Neural cell (in vitro differentiated cells): ENCODE data around the gene SIDT1. TPM values are rescaled to one million over a fixed set of nuclear protein-coding genes. Genes with fewer than 3 reads are reported as not detected.

Source experiments
- H2AFZ ChIP-seq: fragments of 200-600, 300-800 bp; sonication (generic), shearing (Covaris generic); 2 replicates; pipeline ENCODE4 v1.6.0; 2014; ENCODE audit warnings: low read depth, mild to moderate bottlenecking, antibody characterized with exemption, low read length, moderate library complexity
- H3F3A ChIP-seq: fragments of 200-600 bp; shearing (Covaris generic); 2 replicates; pipeline ENCODE4 v1.6.1; 2016; ENCODE audit warnings: mild to moderate bottlenecking, moderate library complexity, mixed read lengths, antibody characterized with exemption, low read length; ENCODE audit not compliant: insufficient read depth, poor library complexity, severe bottlenecking
- H3K27ac ChIP-seq: fragments of 200-600, 300-800 bp; sonication (generic), shearing (Covaris generic); 2 replicates; pipeline ENCODE4 v1.5.1; 2014; ENCODE audit warnings: mild to moderate bottlenecking, low read length, moderate library complexity
- H3K27me3 ChIP-seq: fragments of 300-800, 200-600 bp; sonication (generic), shearing (Covaris generic); 2 replicates; pipeline ENCODE4 v1.6.0; 2014; ENCODE audit warnings: mild to moderate bottlenecking, low read depth, low read length, moderate library complexity; ENCODE audit not compliant: insufficient read depth
- H3K36me3 ChIP-seq: fragments of 300-800, 200-600 bp; sonication (generic), shearing (Covaris generic); 2 replicates; pipeline ENCODE4 v1.5.1; 2014; ENCODE audit warnings: mild to moderate bottlenecking, antibody characterized with exemption, low read length, moderate library complexity; ENCODE audit not compliant: insufficient read depth
- H3K4me2 ChIP-seq: fragments of 300-800, 200-600 bp; sonication (generic), shearing (Covaris generic); 2 replicates; pipeline ENCODE4 v1.6.0; 2014; ENCODE audit warnings: mild to moderate bottlenecking, low read length
- H3K4me3 ChIP-seq: fragments of 300-800, 200-600 bp; sonication (generic), shearing (Covaris generic); 2 replicates; pipeline ENCODE4 v1.5.1; 2014; ENCODE audit warnings: mild to moderate bottlenecking, low read length, moderate library complexity
- H3K79me2 ChIP-seq: fragments of 200-600 bp; shearing (Covaris generic); replicated peaks from 2 replicates; pipeline ENCODE4 v1.6.0; 2014; ENCODE audit warnings: mild to moderate bottlenecking, low read length, moderate library complexity; ENCODE audit not compliant: insufficient read depth
- H3K9ac ChIP-seq: fragments of 300-800, 200-600 bp; sonication (generic), shearing (Covaris generic); 2 replicates; pipeline ENCODE4 v1.6.1; 2016; ENCODE audit warnings: mild to moderate bottlenecking, low read length, mixed read lengths
- H3K9me2 ChIP-seq: fragments of 200-600 bp; shearing (Covaris generic); 2 replicates; pipeline ENCODE4 v1.6.1; 2016; ENCODE audit warnings: mild to moderate bottlenecking, low read length, mixed read lengths; ENCODE audit not compliant: insufficient read depth
- H3K9me3 ChIP-seq: fragments of 200-600, 300-800 bp; sonication (generic), shearing (Covaris generic); 2 replicates; pipeline ENCODE4 v1.6.1; 2016; ENCODE audit warnings: mild to moderate bottlenecking, mixed run types, low read length, moderate library complexity, mixed read lengths
- H4K20me1 ChIP-seq: fragments of 200-600 bp; shearing (Covaris generic); 2 replicates; pipeline ENCODE4 v1.6.1; 2016; ENCODE audit warnings: mild to moderate bottlenecking, mixed run types; ENCODE audit not compliant: insufficient read depth
- EP300 ChIP-seq: fragments of 450-650 bp; conservative IDR thresholded peaks from 2 replicates; pipeline ENCODE4 v1.6.1; 2014; ENCODE audit warnings: antibody characterized with exemption, mild to moderate bottlenecking, moderate library complexity; ENCODE audit not compliant: poor library complexity, severe bottlenecking
- EZH2 ChIP-seq: fragments of 200-600, 300-800 bp; shearing (Covaris generic), sonication (generic); IDR thresholded peaks from 2 replicates; pipeline ENCODE4 v1.6.1; 2014; ENCODE audit warnings: antibody characterized with exemption, low read length, borderline replicate concordance, mild to moderate bottlenecking; ENCODE audit not compliant: insufficient read depth, poor library complexity, severe bottlenecking
- MXI1 ChIP-seq: fragments of 450-650 bp; conservative IDR thresholded peaks from 2 replicates; pipeline ENCODE4 v1.6.1; 2014; ENCODE audit warnings: antibody characterized with exemption, mild to moderate bottlenecking; ENCODE audit not compliant: poor library complexity, severe bottlenecking
- POLR2AphosphoS5 ChIP-seq: IDR thresholded peaks from 2 replicates; pipeline ENCODE4 v1.6.1; 2012
- RAD21 ChIP-seq: fragments of 450-650 bp; conservative IDR thresholded peaks from 2 replicates; pipeline ENCODE4 v1.6.1; 2014; ENCODE audit warnings: antibody characterized with exemption, mild to moderate bottlenecking, moderate library complexity
- SMC3 ChIP-seq: fragments of 450-650 bp; conservative IDR thresholded peaks from 2 replicates; pipeline ENCODE4 v1.6.1; 2014; ENCODE audit warnings: antibody characterized with exemption, mild to moderate bottlenecking, moderate library complexity; ENCODE audit not compliant: poor library complexity
- TAF1 ChIP-seq: IDR thresholded peaks from 2 replicates; pipeline ENCODE4 v1.6.1; 2012; ENCODE audit warnings: low read depth
- polyA plus RNA-seq: library from polyadenylated mRNA; depleted of rRNA; stranded (reverse); fragments of >200 nt; gene quantifications from 2 replicates; pipeline ENCODE4 v1.2.3, GENCODE V29; 2014
- TF ChIP-seq, protein P1 (sequence below): IDR thresholded peaks from 2 replicates; pipeline ENCODE4 v1.6.1; 2012; ENCODE audit warnings: borderline replicate concordance
- TF ChIP-seq, protein P2 (sequence below): fragments of 450-650 bp; IDR thresholded peaks from 2 replicates; pipeline ENCODE4 v1.5.1; 2014; ENCODE audit warnings: antibody characterized with exemption, mild to moderate bottlenecking, moderate library complexity; ENCODE audit not compliant: poor library complexity, severe bottlenecking

The SIDT1 gene
- polyA plus RNA-seq, 1 donor from 2014 or later = 0.22 TPM

- Histone ChIP-seq H2AFZ (no peak overlapping the region), H3K9me2 (no peaks in the 10 kb centered on the region), H3K79me2 (no peaks in the 10 kb centered on the region), H3K36me3 (peaks cover 16% of the 10 kb centered on the region), H3K27me3 (no peaks in the 10 kb centered on the region), H4K20me1 (no peaks in the 10 kb centered on the region), H3K27ac (no peak overlapping the region), H3F3A (no peaks in the 10 kb centered on the region), H3K4me3 (no peak overlapping the region), H3K9me3 (no peaks in the 10 kb centered on the region), H3K9ac (no peak overlapping the region), H3K4me2 (no peak overlapping the region)
- no peak for TF ChIP-seq POLR2AphosphoS5
- no peak for TF ChIP-seq RAD21
- TF ChIP-seq EZH2 = no peak
- TF ChIP-seq, protein P1, sequence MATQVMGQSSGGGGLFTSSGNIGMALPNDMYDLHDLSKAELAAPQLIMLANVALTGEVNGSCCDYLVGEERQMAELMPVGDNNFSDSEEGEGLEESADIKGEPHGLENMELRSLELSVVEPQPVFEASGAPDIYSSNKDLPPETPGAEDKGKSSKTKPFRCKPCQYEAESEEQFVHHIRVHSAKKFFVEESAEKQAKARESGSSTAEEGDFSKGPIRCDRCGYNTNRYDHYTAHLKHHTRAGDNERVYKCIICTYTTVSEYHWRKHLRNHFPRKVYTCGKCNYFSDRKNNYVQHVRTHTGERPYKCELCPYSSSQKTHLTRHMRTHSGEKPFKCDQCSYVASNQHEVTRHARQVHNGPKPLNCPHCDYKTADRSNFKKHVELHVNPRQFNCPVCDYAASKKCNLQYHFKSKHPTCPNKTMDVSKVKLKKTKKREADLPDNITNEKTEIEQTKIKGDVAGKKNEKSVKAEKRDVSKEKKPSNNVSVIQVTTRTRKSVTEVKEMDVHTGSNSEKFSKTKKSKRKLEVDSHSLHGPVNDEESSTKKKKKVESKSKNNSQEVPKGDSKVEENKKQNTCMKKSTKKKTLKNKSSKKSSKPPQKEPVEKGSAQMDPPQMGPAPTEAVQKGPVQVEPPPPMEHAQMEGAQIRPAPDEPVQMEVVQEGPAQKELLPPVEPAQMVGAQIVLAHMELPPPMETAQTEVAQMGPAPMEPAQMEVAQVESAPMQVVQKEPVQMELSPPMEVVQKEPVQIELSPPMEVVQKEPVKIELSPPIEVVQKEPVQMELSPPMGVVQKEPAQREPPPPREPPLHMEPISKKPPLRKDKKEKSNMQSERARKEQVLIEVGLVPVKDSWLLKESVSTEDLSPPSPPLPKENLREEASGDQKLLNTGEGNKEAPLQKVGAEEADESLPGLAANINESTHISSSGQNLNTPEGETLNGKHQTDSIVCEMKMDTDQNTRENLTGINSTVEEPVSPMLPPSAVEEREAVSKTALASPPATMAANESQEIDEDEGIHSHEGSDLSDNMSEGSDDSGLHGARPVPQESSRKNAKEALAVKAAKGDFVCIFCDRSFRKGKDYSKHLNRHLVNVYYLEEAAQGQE = no peak
- no peak for TF ChIP-seq TAF1
- TF ChIP-seq MXI1 = no peak
- TF ChIP-seq SMC3 = no peak
- no peak for TF ChIP-seq EP300
- TF ChIP-seq, protein P2, sequence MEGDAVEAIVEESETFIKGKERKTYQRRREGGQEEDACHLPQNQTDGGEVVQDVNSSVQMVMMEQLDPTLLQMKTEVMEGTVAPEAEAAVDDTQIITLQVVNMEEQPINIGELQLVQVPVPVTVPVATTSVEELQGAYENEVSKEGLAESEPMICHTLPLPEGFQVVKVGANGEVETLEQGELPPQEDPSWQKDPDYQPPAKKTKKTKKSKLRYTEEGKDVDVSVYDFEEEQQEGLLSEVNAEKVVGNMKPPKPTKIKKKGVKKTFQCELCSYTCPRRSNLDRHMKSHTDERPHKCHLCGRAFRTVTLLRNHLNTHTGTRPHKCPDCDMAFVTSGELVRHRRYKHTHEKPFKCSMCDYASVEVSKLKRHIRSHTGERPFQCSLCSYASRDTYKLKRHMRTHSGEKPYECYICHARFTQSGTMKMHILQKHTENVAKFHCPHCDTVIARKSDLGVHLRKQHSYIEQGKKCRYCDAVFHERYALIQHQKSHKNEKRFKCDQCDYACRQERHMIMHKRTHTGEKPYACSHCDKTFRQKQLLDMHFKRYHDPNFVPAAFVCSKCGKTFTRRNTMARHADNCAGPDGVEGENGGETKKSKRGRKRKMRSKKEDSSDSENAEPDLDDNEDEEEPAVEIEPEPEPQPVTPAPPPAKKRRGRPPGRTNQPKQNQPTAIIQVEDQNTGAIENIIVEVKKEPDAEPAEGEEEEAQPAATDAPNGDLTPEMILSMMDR = no peak
Observed at GRCh38 chr3:113659996-113660395, 127.6 kb downstream of the SIDT1 start.

- Histone ChIP-seq H3K27me3 (no peaks in the 10 kb centered on the region), H3F3A (no peaks in the 10 kb centered on the region), H3K4me3 (no peak overlapping the region), H4K20me1 (no peaks in the 10 kb centered on the region), H3K79me2 (no peaks in the 10 kb centered on the region), H3K9me3 (no peaks in the 10 kb centered on the region), H3K9me2 (no peaks in the 10 kb centered on the region), H3K9ac (no peak overlapping the region), H2AFZ (no peak overlapping the region), H3K36me3 (peaks cover 16% of the 10 kb centered on the region), H3K27ac (no peak overlapping the region), H3K4me2 (no peak overlapping the region)
- TF ChIP-seq EZH2 (no peak), POLR2AphosphoS5 (no peak), TAF1 (no peak), RAD21 (no peak), SMC3 (no peak)
- TF ChIP-seq, protein P1 = no peak
Observed at GRCh38 chr3:113660458-113660857, 128.1 kb downstream of the SIDT1 start.
